Testis (tissue), 2 donors: Measurements from ENCODE around the gene ADCY5.

Source experiments
- POLR2A ChIP-seq: fragments of 450-650 bp; IDR thresholded peaks from one replicate; pipeline ENCODE4 v1.6.1; 2017; ENCODE audit warnings: antibody characterized with exemption, mild to moderate bottlenecking, moderate library complexity
- TF ChIP-seq, protein P1 (sequence below), 3 experiments: fragments of 450-650 bp in 2 of 3; fragments of 200-600 bp in 1 of 3; sonication (generic) in 1 of 3; IDR thresholded peaks; one replicate each; pipeline ENCODE4 v1.5.1; 2016 to 2019; ENCODE audit warnings: antibody characterized with exemption in 3 of 3, mild to moderate bottlenecking in 2 of 3, moderate library complexity in 1 of 3

DNA sequence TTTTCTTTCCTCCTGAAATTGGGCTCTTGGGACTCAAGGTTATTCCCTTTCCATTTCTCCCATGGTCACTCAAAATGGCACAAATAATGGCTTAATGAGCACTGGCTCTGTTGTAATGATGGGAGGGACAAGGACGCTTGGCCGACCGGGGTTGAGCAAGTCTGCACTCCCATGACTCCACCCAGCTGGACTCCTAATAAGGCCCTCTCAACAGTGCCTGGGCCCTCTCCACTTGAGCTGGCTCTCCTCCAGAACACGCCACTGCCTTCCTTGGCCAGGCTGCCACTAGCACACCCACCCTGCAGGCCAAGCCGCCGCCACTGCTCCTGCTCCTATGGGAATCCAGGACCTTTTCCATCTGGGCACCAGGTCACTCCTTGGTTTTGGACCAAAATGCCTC is 42.3 kb downstream of the ADCY5 start:
- TF ChIP-seq, protein P1, sequence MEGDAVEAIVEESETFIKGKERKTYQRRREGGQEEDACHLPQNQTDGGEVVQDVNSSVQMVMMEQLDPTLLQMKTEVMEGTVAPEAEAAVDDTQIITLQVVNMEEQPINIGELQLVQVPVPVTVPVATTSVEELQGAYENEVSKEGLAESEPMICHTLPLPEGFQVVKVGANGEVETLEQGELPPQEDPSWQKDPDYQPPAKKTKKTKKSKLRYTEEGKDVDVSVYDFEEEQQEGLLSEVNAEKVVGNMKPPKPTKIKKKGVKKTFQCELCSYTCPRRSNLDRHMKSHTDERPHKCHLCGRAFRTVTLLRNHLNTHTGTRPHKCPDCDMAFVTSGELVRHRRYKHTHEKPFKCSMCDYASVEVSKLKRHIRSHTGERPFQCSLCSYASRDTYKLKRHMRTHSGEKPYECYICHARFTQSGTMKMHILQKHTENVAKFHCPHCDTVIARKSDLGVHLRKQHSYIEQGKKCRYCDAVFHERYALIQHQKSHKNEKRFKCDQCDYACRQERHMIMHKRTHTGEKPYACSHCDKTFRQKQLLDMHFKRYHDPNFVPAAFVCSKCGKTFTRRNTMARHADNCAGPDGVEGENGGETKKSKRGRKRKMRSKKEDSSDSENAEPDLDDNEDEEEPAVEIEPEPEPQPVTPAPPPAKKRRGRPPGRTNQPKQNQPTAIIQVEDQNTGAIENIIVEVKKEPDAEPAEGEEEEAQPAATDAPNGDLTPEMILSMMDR (IDR thresholded peaks at IDR 0.05), result no peak
- no peak for TF ChIP-seq POLR2A
